HEK293 (cell line): Measurements from ENCODE around the gene DOCK7.

ENCODE experiments used
- ZBTB44 ChIP-seq: fragments of 450-650 bp; IDR thresholded peaks from 2 replicates; pipeline ENCODE4 v1.5.1; 2018; ENCODE audit warnings: missing biosample characterization, mild to moderate bottlenecking, missing genetic modification characterization
- ZNF24 ChIP-seq: fragments of 450-650 bp; formaldehyde crosslinking; IDR thresholded peaks from 2 replicates; pipeline ENCODE4 v1.5.1; 2016; ENCODE audit warnings: missing biosample characterization, missing genetic modification characterization
- ZNF274 ChIP-seq, 2 experiments: fragments of 200-500 bp in 1 of 2; fragments of 450-650 bp in 1 of 2; sonication (Bioruptor generic) in 1 of 2; formaldehyde crosslinking in 1 of 2; IDR thresholded peaks; 2 replicates each; pipeline versions ENCODE4 v1.5.1 to v1.6.1; 2014 to 2016; ENCODE audit warnings: borderline replicate concordance in 1 of 2, inconsistent platforms in 1 of 2, low read length in 1 of 2, missing biosample characterization in 1 of 2, missing genetic modification characterization in 1 of 2
- ZNF561 ChIP-seq: fragments of 450-650 bp; IDR thresholded peaks from 2 replicates; pipeline ENCODE4 v1.5.1; 2018; ENCODE audit warnings: missing biosample characterization, missing genetic modification characterization, borderline replicate concordance
- ZNF624 ChIP-seq: fragments of 450-650 bp; formaldehyde crosslinking; IDR thresholded peaks from 2 replicates; pipeline ENCODE4 v1.5.1; 2017; ENCODE audit warnings: missing biosample characterization, missing genetic modification characterization
- ZSCAN30 ChIP-seq: fragments of 450-650 bp; IDR thresholded peaks from 2 replicates; pipeline ENCODE4 v1.5.1; 2018; ENCODE audit warnings: missing biosample characterization, mild to moderate bottlenecking, missing genetic modification characterization, moderate library complexity
- TF ChIP-seq, protein P1 (sequence below): fragments of 450-650 bp; formaldehyde crosslinking; IDR thresholded peaks from 2 replicates; pipeline ENCODE4 v1.5.1; 2016; ENCODE audit warnings: missing biosample characterization, missing genetic modification characterization

- TF ChIP-seq, protein P1, sequence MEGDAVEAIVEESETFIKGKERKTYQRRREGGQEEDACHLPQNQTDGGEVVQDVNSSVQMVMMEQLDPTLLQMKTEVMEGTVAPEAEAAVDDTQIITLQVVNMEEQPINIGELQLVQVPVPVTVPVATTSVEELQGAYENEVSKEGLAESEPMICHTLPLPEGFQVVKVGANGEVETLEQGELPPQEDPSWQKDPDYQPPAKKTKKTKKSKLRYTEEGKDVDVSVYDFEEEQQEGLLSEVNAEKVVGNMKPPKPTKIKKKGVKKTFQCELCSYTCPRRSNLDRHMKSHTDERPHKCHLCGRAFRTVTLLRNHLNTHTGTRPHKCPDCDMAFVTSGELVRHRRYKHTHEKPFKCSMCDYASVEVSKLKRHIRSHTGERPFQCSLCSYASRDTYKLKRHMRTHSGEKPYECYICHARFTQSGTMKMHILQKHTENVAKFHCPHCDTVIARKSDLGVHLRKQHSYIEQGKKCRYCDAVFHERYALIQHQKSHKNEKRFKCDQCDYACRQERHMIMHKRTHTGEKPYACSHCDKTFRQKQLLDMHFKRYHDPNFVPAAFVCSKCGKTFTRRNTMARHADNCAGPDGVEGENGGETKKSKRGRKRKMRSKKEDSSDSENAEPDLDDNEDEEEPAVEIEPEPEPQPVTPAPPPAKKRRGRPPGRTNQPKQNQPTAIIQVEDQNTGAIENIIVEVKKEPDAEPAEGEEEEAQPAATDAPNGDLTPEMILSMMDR (tag by site-specific recombination) = no peak
- TF ChIP-seq ZNF624 (tag by site-specific recombination) (no peak), ZNF24 (no peak), ZBTB44 (tag by site-specific recombination) (no peak), ZNF274 (IDR thresholded peaks at IDR 0.05; ENCODE audit: low read length) (no peak), ZNF274 (tag by site-specific recombination; IDR thresholded peaks at IDR 0.05; ENCODE audit: borderline replicate concordance) (no peak), ZSCAN30 (tag by site-specific recombination) (no peak), ZNF561 (tag by site-specific recombination) (no peak)
These were observed 86.7 kb downstream of the DOCK7 start for GRCh38 chr1:62601457-62601856.
